Measurements from ENCODE around the gene PTPN2. TPM values are rescaled to one million over a fixed set of nuclear protein-coding genes. Genes with fewer than 3 reads are reported as not detected.

Gene PTPN2
- total and polyA plus RNA-seq, 2 of the 4 experiments (the other 2 are of a cell fraction), result 13.2 to 30.6 TPM

GRCh38 chr18:12895014-12895413, 11.0 kb upstream of the PTPN2 start:
- H3K4ac ChIP-seq (ENCODE audit: low read depth, low read length), result no peak overlapping the region
- no peak overlapping the region for H2AK9ac ChIP-seq (replicated peaks; ENCODE audit: low read depth, low read length, poor library complexity)
- H3K79me1 ChIP-seq (ENCODE audit: low read depth in 1 of 2, low read length in 2 of 2), result no peaks in the 10 kb centered on the region
- no peaks in the 10 kb centered on the region for H3K9me1 ChIP-seq (ENCODE audit: insufficient read depth, low read length)
- no peak overlapping the region for H3K56ac ChIP-seq (ENCODE audit: extremely low read depth, insufficient read depth, low read length)
- no peak overlapping the region for H2AK5ac ChIP-seq (ENCODE audit: low read depth, low read length)
- no peak overlapping the region for H2BK5ac ChIP-seq (ENCODE audit: low read depth, low read length, poor library complexity, severe bottlenecking)
- H3K9me3 ChIP-seq (ENCODE audit: control insufficient read depth, insufficient read depth, low read length), result peaks cover 7% of the 10 kb centered on the region
- H4K91ac ChIP-seq (ENCODE audit: insufficient read depth, low read depth, low read length), result no peak overlapping the region
- ATAC-seq (ENCODE audit: low read depth) (no peak), DNase-seq (no peak)
- H3K27ac ChIP-seq (ENCODE audit: insufficient read depth, low read length), result no peak overlapping the region
- ChIA-PET CTCF (no interaction called here), POLR2A (ENCODE audit: unreplicated experiment) (no interaction called here)
- H3K4me2 ChIP-seq (ENCODE audit: low read depth, low read length), result no peak overlapping the region
- H3K14ac ChIP-seq (replicated peaks; ENCODE audit: low read depth, low read length), result no peak overlapping the region
- H2BK20ac ChIP-seq (ENCODE audit: low read depth, low read length), result no peak overlapping the region
- BruUV-seq (replicated peaks), result no TSS peak
- no peak overlapping the region for H4K5ac ChIP-seq (ENCODE audit: low read depth, low read length)
- no peak overlapping the region for H2AFZ ChIP-seq (replicated peaks; ENCODE audit: low read length, poor library complexity)
- no CpG with 5 or more reads among the region's 1 CpG for WGBS, 2 experiments (ENCODE audit: extremely low coverage in 2 of 2, insufficient read length in 1 of 2)
- dilution Hi-C loops (cut with HindIII; ENCODE audit: low sequenced_read_pairs, unreplicated experiment), result no loop called here
- no peak for TF ChIP-seq RFX5 (IDR thresholded peaks at IDR 0.05; ENCODE audit: low read depth, low read length)
- H3K9ac ChIP-seq (ENCODE audit: low read depth, low read length), result no peak overlapping the region
- peaks cover 19% of the 10 kb centered on the region for H3K27me3 ChIP-seq (ENCODE audit: control insufficient read depth, insufficient read depth, low read length)
- H3K23ac ChIP-seq (ENCODE audit: low read depth, low read length), result peak overlapping the region; percentile 48; the same call in 1 of the 2 replicates
- H4K20me1 ChIP-seq (ENCODE audit: insufficient read depth, low read length), result no peaks in the 10 kb centered on the region
- H3K36me3 ChIP-seq (ENCODE audit: control insufficient read depth, insufficient read depth, low read length), result no peaks in the 10 kb centered on the region
- H3K18ac ChIP-seq (ENCODE audit: low read depth, low read length), result no peak overlapping the region
- in situ Hi-C loops (cut with MboI; ENCODE audit: low sequenced_read_pairs), result loop anchor here (10.0 kb wide), 1 partner anchor 150 kb away; no protein-coding TSS in a partner anchor
- intact Hi-C loops (cut with micrococcal nuclease), result loop anchor here (2.0 kb wide), 1 partner anchor 40 kb away; no protein-coding TSS in a partner anchor
- no peak overlapping the region for H3K4me3 ChIP-seq (ENCODE audit: insufficient read depth, low read depth, low read length)
- H2BK120ac ChIP-seq (ENCODE audit: low read depth, low read length), result no peak overlapping the region
- H3K4me1 ChIP-seq (ENCODE audit: control insufficient read depth, insufficient read depth, low read length), result no peaks in the 10 kb centered on the region
- no peak overlapping the region for H4K8ac ChIP-seq (ENCODE audit: low read depth in 2 of 2, low read length in 2 of 2)
- H2BK15ac ChIP-seq (ENCODE audit: low read depth, low read length), result no peak overlapping the region
